Gastrocnemius medialis (tissue), 4 donors: Measurements from ENCODE around the gene PDE4D. TPM values are rescaled to one million over a fixed set of nuclear protein-coding genes. Genes with fewer than 3 reads are reported as not detected.
A peak's percentile ranks its signal among the peaks of the same experiment; 100 is the strongest.

Experiments used
- ATAC-seq, 2 donors: fragments of 150-250 bp; one replicate each; pipeline ENCODE4 v1.9.1; 2016
- DNase-seq, 2 donors: peaks; one replicate each; pipeline ENCODE4 v3.0.0-alpha.2; 2019
- H3K27ac ChIP-seq, 4 donors: fragments of 200-600 bp; sonication (generic); 1 replicate in 1 of 4; 2 replicates in 3 of 4; pipeline ENCODE4 v1.5.1; 2016 to 2018; ENCODE audit warnings: mild to moderate bottlenecking in 2 of 4, moderate library complexity in 1 of 4
- H3K27me3 ChIP-seq, 3 donors: fragments of 200-600 bp; sonication (generic) in 2 of 3; 1 replicate in 1 of 3; 2 replicates in 2 of 3; pipeline versions ENCODE4 v1.5.1 to v1.6.0; 2016 to 2019; ENCODE audit warnings: mild to moderate bottlenecking in 1 of 3, moderate library complexity in 1 of 3
- H3K36me3 ChIP-seq, 2 donors: fragments of 200-600 bp; sonication (generic) in 1 of 2; one replicate each; pipeline ENCODE4 v1.5.1; 2017 to 2018
- H3K4me1 ChIP-seq, 2 donors: fragments of 200-600 bp; sonication (generic) in 1 of 2; one replicate each; pipeline ENCODE4 v1.5.1; 2016 to 2017; ENCODE audit warnings: mild to moderate bottlenecking in 2 of 2
- H3K4me3 ChIP-seq, 4 donors: fragments of 200-600 bp; sonication (generic) in 3 of 4; 1 replicate in 1 of 4; 2 replicates in 3 of 4; pipeline ENCODE4 v1.5.1; 2016 to 2019; ENCODE audit warnings: mild to moderate bottlenecking in 2 of 4
- H3K9me3 ChIP-seq, 3 donors: fragments of 200-600 bp; sonication (generic) in 2 of 3; 1 replicate in 1 of 3; 2 replicates in 2 of 3; pipeline ENCODE4 v1.5.1; 2016 to 2019
- POLR2A ChIP-seq, 2 donors: fragments of 450-650 bp; IDR thresholded peaks; one replicate each; pipeline ENCODE4 v1.6.1; 2017; ENCODE audit warnings: antibody characterized with exemption in 2 of 2, mild to moderate bottlenecking in 2 of 2, moderate library complexity in 2 of 2
- in situ Hi-C, 4 donors: fragments of 200-750 bp; cut with MboI; loops; one replicate each; pipeline versions ENCODE4 v1.15.0 to v1.8.0; 2017; ENCODE audit warnings: low sequenced_read_pairs in 4 of 4
- intact Hi-C: fragments of 100-400 bp; cut with DNase I; formaldehyde crosslinking; loops from one replicate; pipeline ENCODE4 v1.15.1; 2023; ENCODE audit warnings: low total_unique reads
- total RNA-seq, 4 donors: library from RNA; depleted of rRNA; stranded (reverse); fragments of >200 nt; gene quantifications; one replicate each; pipeline versions ENCODE4 v1.1.0 to v1.2.3, GENCODE V29; 2016
- TF ChIP-seq, protein P1 (sequence below), 5 experiments: fragments of 450-650 bp in 3 of 5; fragments of 200-600 bp in 2 of 5; sonication (generic) in 2 of 5; IDR thresholded peaks in 4 of 5; conservative IDR thresholded peaks in 1 of 5; 1 replicate in 4 of 5; 2 replicates in 1 of 5; pipeline ENCODE4 v1.5.1; 2016 to 2019; ENCODE audit warnings: antibody characterized with exemption in 5 of 5, mild to moderate bottlenecking in 3 of 5, moderate library complexity in 3 of 5

PDE4D gene
- total RNA-seq = 100 to 1,000 TPM; 133 to 223 (median 185) TPM

DNA sequence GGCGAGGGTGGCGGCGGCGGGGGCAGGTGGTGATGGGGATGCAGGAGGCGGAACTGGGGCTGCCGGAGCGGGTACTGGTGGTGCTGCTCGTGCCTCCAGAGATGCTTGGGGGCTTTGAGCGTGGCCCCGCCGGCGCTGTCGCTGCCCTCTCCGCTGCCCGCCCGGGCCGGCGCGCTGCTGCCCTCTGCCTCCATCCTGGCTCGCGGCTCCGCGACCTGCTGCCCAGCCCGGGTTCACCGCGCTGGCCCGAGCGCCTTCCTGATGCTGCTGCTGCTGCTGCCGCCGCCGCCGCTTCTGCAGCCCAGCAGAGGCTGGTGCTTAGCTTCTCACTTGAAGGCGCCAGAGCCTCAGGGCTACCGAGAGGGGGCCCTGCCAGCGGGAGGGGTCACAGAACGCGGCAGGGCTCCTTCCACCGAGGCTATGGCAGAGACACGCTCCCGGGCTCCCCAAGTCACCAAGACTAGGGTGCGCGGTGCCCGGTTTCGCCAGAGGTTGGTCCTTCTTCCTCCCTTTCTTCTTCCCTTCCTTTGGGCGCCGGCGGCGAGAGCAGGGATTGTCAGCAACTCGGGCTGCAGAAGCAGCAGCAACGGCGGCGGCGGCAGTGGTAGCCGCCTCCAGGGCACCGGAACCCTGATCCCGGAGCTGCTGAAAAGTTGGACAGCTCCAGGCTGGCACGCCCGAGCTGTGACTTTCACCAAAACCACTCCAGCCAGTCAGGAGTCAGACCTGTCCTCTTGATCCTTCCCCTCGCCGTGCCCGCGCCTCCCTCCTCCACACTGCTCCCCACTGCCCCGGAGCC, at the start of gene PDE4D:
Gene PDE4D (minus strand): TSS at position 298 of the 799 bp plus-strand sequence.
- Histone ChIP-seq H3K36me3 (no peaks in the 10 kb centered on the region), H3K27me3 (peaks cover 25 to 36% (median 26%) of the 10 kb centered on the region in 3 donors), H3K4me3 (peak within 1 kb of the TSS in 2 of 4 donors; percentile 11 to 17), H3K27ac (no peak within 1 kb of the TSS), H3K9me3 (no peaks in the 10 kb centered on the region), H3K4me1 (no peaks in the 10 kb centered on the region)
- intact Hi-C loops = no loop called here
- TF ChIP-seq POLR2A (IDR thresholded peaks at IDR 0.05) = no peak
- TF ChIP-seq, protein P1, sequence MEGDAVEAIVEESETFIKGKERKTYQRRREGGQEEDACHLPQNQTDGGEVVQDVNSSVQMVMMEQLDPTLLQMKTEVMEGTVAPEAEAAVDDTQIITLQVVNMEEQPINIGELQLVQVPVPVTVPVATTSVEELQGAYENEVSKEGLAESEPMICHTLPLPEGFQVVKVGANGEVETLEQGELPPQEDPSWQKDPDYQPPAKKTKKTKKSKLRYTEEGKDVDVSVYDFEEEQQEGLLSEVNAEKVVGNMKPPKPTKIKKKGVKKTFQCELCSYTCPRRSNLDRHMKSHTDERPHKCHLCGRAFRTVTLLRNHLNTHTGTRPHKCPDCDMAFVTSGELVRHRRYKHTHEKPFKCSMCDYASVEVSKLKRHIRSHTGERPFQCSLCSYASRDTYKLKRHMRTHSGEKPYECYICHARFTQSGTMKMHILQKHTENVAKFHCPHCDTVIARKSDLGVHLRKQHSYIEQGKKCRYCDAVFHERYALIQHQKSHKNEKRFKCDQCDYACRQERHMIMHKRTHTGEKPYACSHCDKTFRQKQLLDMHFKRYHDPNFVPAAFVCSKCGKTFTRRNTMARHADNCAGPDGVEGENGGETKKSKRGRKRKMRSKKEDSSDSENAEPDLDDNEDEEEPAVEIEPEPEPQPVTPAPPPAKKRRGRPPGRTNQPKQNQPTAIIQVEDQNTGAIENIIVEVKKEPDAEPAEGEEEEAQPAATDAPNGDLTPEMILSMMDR (IDR thresholded peaks at IDR 0.05 in 4 of 5, conservative IDR thresholded peaks at IDR 0.05 in 1 of 5) = no peak
- in situ Hi-C loops = no loop called here
- DNase-seq = no peak
- ATAC-seq = no peak

DNA sequence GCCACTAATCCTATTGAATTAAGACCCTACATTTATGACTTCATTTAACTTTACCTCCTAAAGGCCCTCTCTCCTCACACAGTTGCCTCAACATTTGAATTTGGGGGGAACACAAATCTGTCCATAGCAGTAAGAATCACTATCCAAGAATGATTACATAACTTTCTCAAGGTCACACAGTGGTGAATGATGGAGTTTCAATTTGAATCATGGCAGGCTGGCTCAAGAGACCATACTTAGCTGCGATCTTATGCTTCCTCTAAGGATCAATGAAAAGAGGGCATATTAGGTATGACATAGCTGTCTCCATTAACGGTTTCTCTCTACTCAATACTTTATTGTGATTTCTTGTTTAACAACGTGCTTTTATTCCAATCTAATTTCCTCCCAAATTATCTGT, 44.1 kb upstream of the PDE4D start:
- Histone ChIP-seq H3K4me3 (no peak overlapping the region), H3K27ac (no peak overlapping the region), H3K9me3 (no peaks in the 10 kb centered on the region), H3K36me3 (no peaks in the 10 kb centered on the region), H3K27me3 (no peaks in the 10 kb centered on the region), H3K4me1 (no peaks in the 10 kb centered on the region)
- DNase-seq (no peak), ATAC-seq (no peak)
- no peak for TF ChIP-seq POLR2A (IDR thresholded peaks at IDR 0.05)
- TF ChIP-seq, protein P1 (IDR thresholded peaks at IDR 0.05 in 4 of 5, conservative IDR thresholded peaks at IDR 0.05 in 1 of 5) = no peak
- in situ Hi-C loops = no loop called here
- intact Hi-C loops = no loop called here

DNA sequence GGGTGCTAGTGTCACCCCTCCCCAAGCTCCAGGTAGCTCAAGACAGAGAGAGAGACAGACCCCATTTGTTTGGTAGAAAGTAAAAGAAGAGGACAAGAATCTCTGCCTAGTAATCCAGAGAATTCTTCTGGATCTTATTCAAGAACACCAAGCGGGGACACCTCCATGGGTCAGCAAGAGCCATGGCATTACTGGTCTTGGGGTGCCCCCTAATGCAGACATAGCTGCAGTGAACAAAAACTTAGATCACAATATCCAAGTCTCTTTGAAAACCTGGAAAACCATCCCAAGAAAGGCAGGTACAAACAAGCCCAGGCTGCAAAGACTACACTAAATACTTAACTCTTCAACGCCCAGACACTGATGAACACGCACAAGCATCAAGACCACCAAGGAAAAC, 29.9 kb upstream of the PDE4D start:
- TF ChIP-seq POLR2A (IDR thresholded peaks at IDR 0.05) = no peak
- TF ChIP-seq, protein P1 (IDR thresholded peaks at IDR 0.05 in 4 of 5, conservative IDR thresholded peaks at IDR 0.05 in 1 of 5) = no peak
- ATAC-seq (no peak), DNase-seq (no peak)
- Histone ChIP-seq H3K36me3 (no peaks in the 10 kb centered on the region), H3K4me3 (no peak overlapping the region), H3K4me1 (no peaks in the 10 kb centered on the region), H3K27me3 (no peaks in the 10 kb centered on the region), H3K9me3 (no peaks in the 10 kb centered on the region), H3K27ac (no peak overlapping the region)
- intact Hi-C loops (no loop called here), in situ Hi-C loops (no loop called here)

DNA sequence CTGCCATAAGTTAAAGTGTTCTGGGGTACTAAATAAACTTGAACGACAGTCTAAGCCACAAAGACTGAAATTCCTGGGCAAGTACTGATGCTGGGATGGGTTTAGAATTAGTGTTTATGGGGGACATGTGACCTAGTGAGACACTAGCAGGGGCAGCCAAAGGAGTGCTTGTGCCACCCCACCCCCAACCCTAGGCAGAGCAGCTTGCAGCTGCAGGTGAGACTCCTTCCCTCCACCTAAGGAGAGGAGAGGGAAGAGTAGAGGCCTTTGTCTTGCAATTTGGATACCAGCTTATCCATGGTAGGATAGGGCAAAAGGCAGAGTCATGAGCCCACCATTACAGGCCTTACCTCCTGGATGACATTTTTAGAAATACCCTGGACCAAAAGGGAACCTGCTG, 28.7 kb upstream of the PDE4D start:
- Histone ChIP-seq H3K27ac (no peak overlapping the region), H3K36me3 (no peaks in the 10 kb centered on the region), H3K9me3 (no peaks in the 10 kb centered on the region), H3K27me3 (no peaks in the 10 kb centered on the region), H3K4me3 (no peak overlapping the region), H3K4me1 (no peaks in the 10 kb centered on the region)
- intact Hi-C loops = no loop called here
- ATAC-seq = no peak
- in situ Hi-C loops = no loop called here
- DNase-seq = no peak
- TF ChIP-seq, protein P1 (IDR thresholded peaks at IDR 0.05 in 4 of 5, conservative IDR thresholded peaks at IDR 0.05 in 1 of 5) = no peak
- no peak for TF ChIP-seq POLR2A (IDR thresholded peaks at IDR 0.05)
